Measurements from ENCODE around the gene NRCAM. TPM values are rescaled to one million over a fixed set of nuclear protein-coding genes. Genes with fewer than 3 reads are reported as not detected.

NRCAM gene
- total RNA-seq, 4 donors from 2014 or later: 10.1 to 19.5 (median 13.0) TPM

GRCh38 chr7:108291791-108292440 is 164.3 kb downstream of the NRCAM start:
- Histone ChIP-seq H3K4me1 (no peaks in the 10 kb centered on the region), H3K27ac (no peak overlapping the region), H3K4me3 (replicated peaks in 1 of 3) (no peak overlapping the region), H3K9me3 (no peaks in the 10 kb centered on the region), H3K27me3 (no peaks in the 10 kb centered on the region), H3K36me3 (no peaks in the 10 kb centered on the region)
- 84 to 85% methylated on average over 5 of the region's 5 CpGs for WGBS, 2 donors
- intact Hi-C loops (cut with DNase I): no loop called here
- no peak for DNase-seq
- TF ChIP-seq CTCF (IDR thresholded peaks at IDR 0.05): no peak
- TF ChIP-seq POLR2A (IDR thresholded peaks at IDR 0.05): no peak

DNA sequence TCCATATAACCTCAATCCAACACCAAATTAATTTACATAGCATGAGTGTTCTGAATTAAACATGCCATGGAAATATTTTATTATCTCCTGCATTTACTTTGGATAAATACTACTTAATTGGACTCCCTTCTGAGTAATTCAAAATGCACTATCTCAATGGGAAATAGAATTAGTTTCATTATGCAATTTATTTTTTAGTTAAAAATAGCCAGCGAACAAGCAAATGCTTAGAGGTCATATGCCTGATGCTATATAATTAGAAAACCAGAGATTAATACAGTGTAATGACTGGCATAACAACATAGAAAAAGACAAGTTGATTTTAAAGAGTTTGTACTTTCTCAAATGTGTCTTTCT is 165.1 kb downstream of the NRCAM start:
- Histone ChIP-seq H3K27me3 (no peaks in the 10 kb centered on the region), H3K4me3 (replicated peaks in 1 of 3) (no peak overlapping the region), H3K4me1 (no peaks in the 10 kb centered on the region), H3K36me3 (no peaks in the 10 kb centered on the region), H3K9me3 (no peaks in the 10 kb centered on the region), H3K27ac (no peak overlapping the region)
- no peak for DNase-seq
- TF ChIP-seq POLR2A (IDR thresholded peaks at IDR 0.05): no peak
- no peak for TF ChIP-seq CTCF (IDR thresholded peaks at IDR 0.05)
- intact Hi-C loops (cut with DNase I): no loop called here
- 86 to 87% methylated on average over 1 of the region's 1 CpG for WGBS, 2 donors

GRCh38 chr7:108290459-108291151 is 165.6 kb downstream of the NRCAM start:
- peak in 1 of 2 donors; percentile 7 for DNase-seq
- TF ChIP-seq CTCF (IDR thresholded peaks at IDR 0.05): no peak
- no peak for TF ChIP-seq POLR2A (IDR thresholded peaks at IDR 0.05)
- Histone ChIP-seq H3K4me3 (replicated peaks in 1 of 3) (no peak overlapping the region), H3K36me3 (no peaks in the 10 kb centered on the region), H3K4me1 (no peaks in the 10 kb centered on the region), H3K27ac (no peak overlapping the region), H3K27me3 (no peaks in the 10 kb centered on the region), H3K9me3 (no peaks in the 10 kb centered on the region)
- intact Hi-C loops (cut with DNase I): no loop called here
- WGBS, 2 donors: 27 to 30% methylated on average over 7 of the region's 7 CpGs

- no peaks in the 10 kb centered on the region for H3K4me1 ChIP-seq
- intact Hi-C loops (cut with DNase I): no loop called here
- WGBS, 2 donors: 84 to 90% methylated on average over 1 of the region's 1 CpG
These were observed 166.4 kb downstream of the NRCAM start for GRCh38 chr7:108289852-108290251.

More at GRCh38 chr7:108289852-108290251, 166.4 kb downstream of the NRCAM start:
- no peak overlapping the region for H3K27ac ChIP-seq
- no peaks in the 10 kb centered on the region for H3K27me3 ChIP-seq
- no peaks in the 10 kb centered on the region for H3K36me3 ChIP-seq
- DNase-seq: no peak
- H3K9me3 ChIP-seq: no peaks in the 10 kb centered on the region
- H3K4me3 ChIP-seq (replicated peaks in 1 of 3): no peak overlapping the region
- TF ChIP-seq CTCF (IDR thresholded peaks at IDR 0.05): no peak
- TF ChIP-seq POLR2A (IDR thresholded peaks at IDR 0.05): no peak
